A549 (cell line): ENCODE measurements around the gene GAL3ST1. TPM values are rescaled to one million over a fixed set of nuclear protein-coding genes. Genes with fewer than 3 reads are reported as not detected.
A peak's percentile ranks its signal among the peaks of the same experiment; 100 is the strongest.

Experiments used
- ATAC-seq, 2 experiments: fragments of 200-7000 bp in 1 of 2; fragments of >200 bp in 1 of 2; cut with Nextera tagmentation in 1 of 2; cut with Tn5 transposase in 1 of 2; 3 replicates each; pipeline versions ENCODE4 v1.8.0 to v1.9.1; 2018 to 2020; ENCODE audit warnings: mild to moderate bottlenecking in 1 of 2, moderate library complexity in 1 of 2
- CTCF ChIA-PET: fragments of 300-600 bp; sonication (Branson Sonifier 250); formaldehyde crosslinking; extraction: SDS; loops from one replicate; lab custom pipeline; 2021; ENCODE audit warnings: antibody characterized with exemption, inconsistent platforms; lab: Yijun Ruan, JAX
- POLR2A ChIA-PET: fragments of 350-600 bp; formaldehyde crosslinking; extraction: SDS; loops from one replicate; lab custom pipeline; 2021; ENCODE audit warnings: antibody characterized with exemption, inconsistent platforms; lab: Yijun Ruan, JAX
- DNase-seq, 2 experiments: peaks; one replicate each; pipeline versions ENCODE4 v3.0.0 to v3.0.0-alpha.2; 2011 to 2016; ENCODE audit warnings: low read depth in 1 of 2, low spot score in 1 of 2
- FAIRE-seq: peaks from 2 replicates; lab custom pipeline; 2011; peaks lifted over from hg19 to GRCh38; lab: Jason Lieb, UNC
- H3K27ac ChIP-seq, 2 experiments: fragments of >200 bp; sonication (Bioruptor Twin); formaldehyde crosslinking; 3 replicates each; pipeline ENCODE4 v1.5.1; 2016 to 2017
- H3K4me1 ChIP-seq: fragments of >200 bp; sonication (Bioruptor Twin); formaldehyde crosslinking; 3 replicates; pipeline ENCODE4 v1.6.1; 2016
- H3K4me2 ChIP-seq: fragments of >200 bp; sonication (Bioruptor Twin); formaldehyde crosslinking; 3 replicates; pipeline ENCODE4 v1.6.1; 2016
- H3K4me3 ChIP-seq: fragments of >200 bp; sonication (Bioruptor Twin); formaldehyde crosslinking; 3 replicates; pipeline ENCODE4 v1.5.1; 2016
- H3K9me3 ChIP-seq: fragments of >200 bp; sonication (Bioruptor Twin); formaldehyde crosslinking; 3 replicates; pipeline ENCODE4 v1.6.1; 2016
- CBX8 ChIP-seq: fragments of 200-600 bp; sonication (generic); IDR thresholded peaks from 2 replicates; pipeline ENCODE4 v1.6.1; 2016
- ELK1 ChIP-seq: fragments of 150-350 bp; IDR thresholded peaks from 2 replicates; pipeline ENCODE4 v1.6.1; 2014; ENCODE audit warnings: low read depth, mild to moderate bottlenecking, low read length
- EP300 ChIP-seq, 2 experiments: fragments of >200 bp; sonication (Bioruptor Twin); formaldehyde crosslinking; IDR thresholded peaks; 2 replicates in 1 of 2; 3 replicates in 1 of 2; pipeline ENCODE4 v1.6.1; 2016 to 2017
- FOSL2 ChIP-seq, 2 experiments: fragments of 450-650 bp in 1 of 2; fragments of >200 bp in 1 of 2; sonication (Bioruptor Twin) in 1 of 2; formaldehyde crosslinking; IDR thresholded peaks; 2 replicates each; pipeline versions ENCODE4 v1.5.0 to v1.6.1; 2016 to 2020; ENCODE audit warnings: mild to moderate bottlenecking in 1 of 2, moderate library complexity in 1 of 2
- MAFK ChIP-seq: fragments of 450-650 bp; IDR thresholded peaks from 2 replicates; pipeline ENCODE4 v1.6.1; 2014; ENCODE audit not compliant: partially characterized antibody
- TP53 ChIP-seq: fragments of 250-450 bp; sonication (Bioruptor Pico); IDR thresholded peaks from 2 replicates; pipeline ENCODE4 v1.5.0; 2021; ENCODE audit warnings: mild to moderate bottlenecking, moderate library complexity
- ZFP36 ChIP-seq: fragments of 450-650 bp; IDR thresholded peaks from 2 replicates; pipeline ENCODE4 v1.6.1; 2014; ENCODE audit warnings: borderline replicate concordance; ENCODE audit not compliant: partially characterized antibody
- WGBS: methylation state at CpG from one replicate; pipeline ENCODE4 v1.1.6; 2017; ENCODE audit errors: missing lambda C conversion rate; 5-methylcytosine and 5-hydroxymethylcytosine counted together
- polyA plus RNA-seq, 4 experiments: library from polyadenylated mRNA; depleted of rRNA in 3 of 4; stranded (reverse); fragments of >200 nt; fragmentation: RNase III in 1 of 4; extraction: RNeasy Plus Mini Kit Qiagen cat#74134 plus additional on column Dnase treatment in 1 of 4; gene quantifications; 2 replicates in 3 of 4; 3 replicates in 1 of 4; pipeline ENCODE4 v1.2.3, GENCODE V29; 2011 to 2017
- TF ChIP-seq, protein P1 (sequence below): fragments of 250-450 bp; sonication (Bioruptor Pico); IDR thresholded peaks from 2 replicates; pipeline ENCODE4 v1.5.0; 2020; ENCODE audit warnings: low read depth, mild to moderate bottlenecking, moderate library complexity

The GAL3ST1 gene
- polyA plus RNA-seq, 2 of the 4 experiments (the other 2 are of a cell fraction) = 8.7 to 14.0 TPM

GRCh38 chr22:30609260-30610185, 35.1 kb upstream of the GAL3ST1 start:
- no peak for FAIRE-seq
- WGBS = 63% methylated on average over 14 of the region's 17 CpGs
- TF ChIP-seq MAFK = peak; percentile 79
- TF ChIP-seq, protein P1, sequence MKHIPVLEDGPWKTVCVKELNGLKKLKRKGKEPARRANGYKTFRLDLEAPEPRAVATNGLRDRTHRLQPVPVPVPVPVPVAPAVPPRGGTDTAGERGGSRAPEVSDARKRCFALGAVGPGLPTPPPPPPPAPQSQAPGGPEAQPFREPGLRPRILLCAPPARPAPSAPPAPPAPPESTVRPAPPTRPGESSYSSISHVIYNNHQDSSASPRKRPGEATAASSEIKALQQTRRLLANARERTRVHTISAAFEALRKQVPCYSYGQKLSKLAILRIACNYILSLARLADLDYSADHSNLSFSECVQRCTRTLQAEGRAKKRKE (CRISPR knock-in tag) = no peak
- no peak for TF ChIP-seq ELK1
- no peak for TF ChIP-seq EP300 (IDR thresholded peaks at IDR 0.05)
- TF ChIP-seq FOSL2 (IDR thresholded peaks at IDR 0.05) = no peak
- TF ChIP-seq FOSL2 (CRISPR knock-in tag; IDR thresholded peaks at IDR 0.05) = peak; percentile 49
- peak; percentile 59 to 78 for DNase-seq
- Histone ChIP-seq H3K27ac (peak overlapping the region; percentile 65 to 90), H3K4me3 (no peak overlapping the region), H3K4me1 (peaks cover 32% of the 10 kb centered on the region), H3K4me2 (peak overlapping the region; percentile 76), H3K9me3 (no peaks in the 10 kb centered on the region)
- CTCF ChIA-PET = interaction anchor here (0.5 to 4.0 kb wide), 6 partner anchors 9 to 154 kb away, joined by 3 to 27 read pairs (median 6); partner anchors contain the start of gene SLC35E4
- POLR2A ChIA-PET = no interaction called here
- peak; percentile 28 to 60; a peak in 3 of 6 replicates for ATAC-seq

GRCh38 chr22:30607939-30608338, 33.5 kb upstream of the GAL3ST1 start:
- Histone ChIP-seq H3K4me1 (peaks cover 32% of the 10 kb centered on the region), H3K9me3 (no peaks in the 10 kb centered on the region), H3K27ac (peak overlapping the region in 1 of 2 experiments; percentile 90; a peak in 4 of 6 replicates), H3K4me2 (no peak overlapping the region; the same call in 2 of the 3 replicates), H3K4me3 (no peak overlapping the region)
- no peak for TF ChIP-seq ZFP36
- TF ChIP-seq, protein P1 (CRISPR knock-in tag) = no peak
- POLR2A ChIA-PET = interaction anchor here (0.5 kb wide), 1 partner anchor 209 kb away, joined by 3 read pairs; no protein-coding TSS in a partner anchor
- whole genome bisulfite sequencing = 91% methylated on average over 7 of the region's 7 CpGs
- ATAC-seq (no peak), DNase-seq (no peak), FAIRE-seq (no peak)
- CTCF ChIA-PET = interaction anchor here (1.3 to 4.0 kb wide), 4 partner anchors 10 to 148 kb away, joined by 5 to 27 read pairs (median 9); partner anchors contain the start of gene SLC35E4

GRCh38 chr22:30607300-30607930, 33.0 kb upstream of the GAL3ST1 start:
- ChIA-PET CTCF (interaction anchor here (0.7 to 4.0 kb wide), 5 partner anchors 15 to 542 kb away, joined by 3 to 27 read pairs (median 7); partner anchors contain the start of gene SLC35E4), POLR2A (interaction anchor here (0.5 to 1.0 kb wide), 3 partner anchors 60 to 208 kb away, joined by 3 to 5 read pairs (median 3); partner anchors contain the start of gene DUSP18)
- no peak for DNase-seq
- ATAC-seq = peak; percentile 24 to 27; a peak in 4 of 6 replicates
- Histone ChIP-seq H3K4me1 (peaks cover 32% of the 10 kb centered on the region), H3K4me3 (peak overlapping the region; percentile 51), H3K4me2 (peak overlapping the region; percentile 89), H3K27ac (peak overlapping the region; percentile 78 to 90), H3K9me3 (no peaks in the 10 kb centered on the region)
- 95% methylated on average over 7 of the region's 7 CpGs for WGBS
- FAIRE-seq = no peak
- TF ChIP-seq TP53 (CRISPR knock-in tag) = no peak
- no peak for TF ChIP-seq CBX8
